Epithelial cell of proximal tubule (primary cell): ENCODE results near the gene ACSS3. TPM values are rescaled to one million over a fixed set of nuclear protein-coding genes. Genes with fewer than 3 reads are reported as not detected.

ENCODE experiments used
- DNase-seq: peaks from one replicate; pipeline ENCODE4 v3.0.0-alpha.2; 2011; ENCODE audit warnings: low read depth
- H3K4me3 ChIP-seq: 2 replicates; pipeline ENCODE4 v1.5.1; 2011; ENCODE audit warnings: low read depth, mild to moderate bottlenecking, low read length
- total RNA-seq: library from RNA; depleted of rRNA; stranded (reverse); fragments of >200 nt; gene quantifications from 2 replicates; pipeline ENCODE4 v1.2.3, GENCODE V29; 2015
- TF ChIP-seq, protein P1 (sequence below): conservative IDR thresholded peaks from 2 replicates; pipeline ENCODE4 v1.5.1; 2012; ENCODE audit warnings: low read depth, mild to moderate bottlenecking, low read length

The ACSS3 gene
- total RNA-seq, 1 donor from 2014 or later, result 3.4 TPM

DNA sequence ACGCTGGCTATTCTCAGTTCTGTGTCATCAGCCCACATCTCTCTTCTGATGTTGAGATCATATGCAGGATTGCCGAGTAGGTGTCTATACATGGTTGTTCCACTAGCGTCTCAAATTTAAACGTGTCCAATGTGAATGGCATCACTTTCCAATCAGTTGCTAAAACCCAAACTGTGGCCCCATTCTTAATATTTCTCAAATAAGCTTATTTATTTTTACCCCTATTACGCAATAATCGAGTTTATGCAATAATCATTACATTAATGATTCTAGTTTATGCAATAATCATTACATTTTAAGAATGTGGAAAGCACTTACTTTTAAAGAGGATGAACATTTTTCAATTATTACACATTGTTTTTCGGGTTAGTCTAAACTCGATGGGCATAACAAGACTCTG lies 47.8 kb downstream of the ACSS3 start:
- TF ChIP-seq, protein P1, sequence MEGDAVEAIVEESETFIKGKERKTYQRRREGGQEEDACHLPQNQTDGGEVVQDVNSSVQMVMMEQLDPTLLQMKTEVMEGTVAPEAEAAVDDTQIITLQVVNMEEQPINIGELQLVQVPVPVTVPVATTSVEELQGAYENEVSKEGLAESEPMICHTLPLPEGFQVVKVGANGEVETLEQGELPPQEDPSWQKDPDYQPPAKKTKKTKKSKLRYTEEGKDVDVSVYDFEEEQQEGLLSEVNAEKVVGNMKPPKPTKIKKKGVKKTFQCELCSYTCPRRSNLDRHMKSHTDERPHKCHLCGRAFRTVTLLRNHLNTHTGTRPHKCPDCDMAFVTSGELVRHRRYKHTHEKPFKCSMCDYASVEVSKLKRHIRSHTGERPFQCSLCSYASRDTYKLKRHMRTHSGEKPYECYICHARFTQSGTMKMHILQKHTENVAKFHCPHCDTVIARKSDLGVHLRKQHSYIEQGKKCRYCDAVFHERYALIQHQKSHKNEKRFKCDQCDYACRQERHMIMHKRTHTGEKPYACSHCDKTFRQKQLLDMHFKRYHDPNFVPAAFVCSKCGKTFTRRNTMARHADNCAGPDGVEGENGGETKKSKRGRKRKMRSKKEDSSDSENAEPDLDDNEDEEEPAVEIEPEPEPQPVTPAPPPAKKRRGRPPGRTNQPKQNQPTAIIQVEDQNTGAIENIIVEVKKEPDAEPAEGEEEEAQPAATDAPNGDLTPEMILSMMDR, result no peak
- H3K4me3 ChIP-seq, result no peak overlapping the region
- DNase-seq, result no peak

DNA sequence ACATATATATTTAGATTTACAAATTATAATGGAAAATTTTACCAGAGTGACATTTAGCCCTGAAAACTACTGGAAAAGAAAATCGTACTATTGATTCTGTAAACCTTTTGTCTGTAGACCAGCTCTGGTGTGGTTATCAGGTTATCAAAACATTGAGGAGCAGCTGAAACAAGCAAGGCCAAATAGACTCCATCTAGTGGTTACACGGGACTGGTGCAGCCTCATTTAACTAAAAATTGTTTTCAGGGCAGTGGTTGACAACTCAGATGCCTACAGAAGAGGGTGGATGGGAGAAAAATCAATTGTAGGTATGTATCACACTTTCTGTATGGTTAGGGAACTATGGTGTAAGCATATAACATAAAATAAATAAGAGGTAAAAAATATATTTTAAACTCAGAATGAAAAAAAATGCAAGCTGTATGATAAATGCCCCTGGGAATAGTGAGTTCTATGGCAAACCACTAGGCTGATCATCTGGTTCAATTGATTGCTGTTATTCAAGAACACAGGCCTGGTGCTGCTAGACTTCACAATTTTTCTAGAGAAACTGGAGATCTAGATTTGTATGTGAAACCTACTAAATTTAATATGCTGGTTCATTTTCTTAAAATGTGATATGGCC lies 51.2 kb downstream of the ACSS3 start:
- no peak for DNase-seq
- TF ChIP-seq, protein P1, result peak; percentile 97
- no peak overlapping the region for H3K4me3 ChIP-seq

DNA sequence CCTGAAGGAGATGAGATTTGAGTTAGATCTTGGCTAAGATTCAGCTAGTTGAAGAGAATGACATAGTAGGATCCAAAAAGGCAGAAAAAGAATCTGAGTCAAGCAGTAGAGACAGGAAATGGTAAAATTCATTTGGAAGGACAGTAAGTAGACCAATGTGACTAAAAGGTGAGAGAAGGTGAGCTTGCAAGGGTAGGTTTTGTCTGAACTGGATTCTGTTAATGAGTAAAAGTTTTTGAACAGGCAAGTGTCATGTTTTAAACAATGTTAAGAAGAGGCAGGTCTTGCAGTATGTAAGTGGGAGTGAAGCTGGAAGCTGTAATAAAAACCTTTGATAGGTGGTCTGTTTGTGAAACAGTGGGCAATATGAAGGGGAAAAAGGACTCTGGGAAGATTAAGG lies 58.6 kb downstream of the ACSS3 start:
- no peak for DNase-seq
- TF ChIP-seq, protein P1, result no peak

DNA sequence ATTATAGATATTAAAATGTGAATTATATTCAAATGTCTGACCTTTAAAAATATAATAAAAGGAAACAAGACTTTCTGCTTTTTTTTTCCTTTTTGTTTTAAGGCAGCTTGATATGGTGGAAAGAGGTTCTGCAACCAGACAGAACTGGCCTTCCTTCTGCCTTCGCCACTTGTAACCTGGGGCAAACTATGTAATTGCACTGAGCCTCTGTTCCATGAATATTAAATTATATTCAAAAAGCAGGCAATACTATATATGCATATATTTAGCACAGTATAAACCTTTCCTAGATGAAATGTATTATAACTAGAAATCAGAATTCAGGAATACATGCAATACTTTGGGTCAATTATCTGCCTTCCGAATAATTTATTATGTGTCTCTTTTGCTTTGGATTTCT lies 59.9 kb downstream of the ACSS3 start:
- no peak for DNase-seq
- H3K4me3 ChIP-seq, result no peak overlapping the region
- TF ChIP-seq, protein P1, result no peak

More for the DNA sequence above, 58.6 kb downstream of the ACSS3 start:
- H3K4me3 ChIP-seq, result no peak overlapping the region

DNA sequence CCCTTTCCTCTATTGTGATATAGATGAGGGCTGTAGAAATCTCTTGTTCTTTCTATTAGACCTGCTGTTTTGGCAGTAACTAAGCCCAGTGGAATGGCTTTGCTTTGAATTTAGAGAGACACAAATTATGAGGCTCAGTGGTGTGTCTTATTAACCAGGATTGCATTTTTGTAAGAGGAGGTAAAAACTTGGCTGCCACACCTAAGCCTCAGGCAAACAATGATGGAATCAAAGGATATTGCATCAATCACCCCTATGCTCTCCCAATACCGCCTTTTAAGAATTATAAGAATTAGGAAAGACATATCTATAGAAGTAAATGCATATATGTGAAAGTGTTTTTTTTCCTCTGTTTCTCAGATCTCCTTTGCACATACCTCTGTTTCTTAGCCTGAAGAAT lies 63.3 kb downstream of the ACSS3 start:
- no peak for DNase-seq
- TF ChIP-seq, protein P1, result no peak

DNA sequence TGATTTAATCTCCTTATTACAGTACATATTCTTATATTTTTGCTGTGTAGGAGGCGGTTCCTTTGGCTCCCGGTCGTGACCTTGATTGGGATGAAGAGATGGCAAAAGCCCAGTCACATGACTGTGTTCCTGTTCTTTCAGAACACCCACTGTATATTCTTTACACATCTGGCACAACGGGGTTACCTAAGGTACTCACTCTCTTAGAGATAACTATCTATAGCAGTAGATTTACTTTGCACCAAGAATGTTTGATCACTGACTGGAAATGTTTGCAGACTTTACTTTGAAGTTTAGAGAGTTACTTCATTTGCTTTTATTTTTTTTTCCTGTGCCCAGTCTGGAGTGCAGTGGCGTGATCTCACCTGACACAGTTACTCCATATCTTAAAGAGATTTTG lies 65.2 kb downstream of the ACSS3 start:
- DNase-seq, result no peak

More for the DNA sequence above, 63.3 kb downstream of the ACSS3 start:
- H3K4me3 ChIP-seq, result no peak overlapping the region

More for the DNA sequence above, 65.2 kb downstream of the ACSS3 start:
- TF ChIP-seq, protein P1, result no peak
- H3K4me3 ChIP-seq, result no peak overlapping the region
